GM20431 (cell line): ENCODE measurements around the gene NUDT14.

ENCODE experiments used
- in situ Hi-C: fragments of 300-500 bp; cut with MseI, MboI; formaldehyde crosslinking; loops from one replicate; pipeline ENCODE4 v1.15.0; 2020; ENCODE audit warnings: low sequenced_read_pairs; ENCODE audit not compliant: unreplicated experiment

NUDT14 gene

DNA sequence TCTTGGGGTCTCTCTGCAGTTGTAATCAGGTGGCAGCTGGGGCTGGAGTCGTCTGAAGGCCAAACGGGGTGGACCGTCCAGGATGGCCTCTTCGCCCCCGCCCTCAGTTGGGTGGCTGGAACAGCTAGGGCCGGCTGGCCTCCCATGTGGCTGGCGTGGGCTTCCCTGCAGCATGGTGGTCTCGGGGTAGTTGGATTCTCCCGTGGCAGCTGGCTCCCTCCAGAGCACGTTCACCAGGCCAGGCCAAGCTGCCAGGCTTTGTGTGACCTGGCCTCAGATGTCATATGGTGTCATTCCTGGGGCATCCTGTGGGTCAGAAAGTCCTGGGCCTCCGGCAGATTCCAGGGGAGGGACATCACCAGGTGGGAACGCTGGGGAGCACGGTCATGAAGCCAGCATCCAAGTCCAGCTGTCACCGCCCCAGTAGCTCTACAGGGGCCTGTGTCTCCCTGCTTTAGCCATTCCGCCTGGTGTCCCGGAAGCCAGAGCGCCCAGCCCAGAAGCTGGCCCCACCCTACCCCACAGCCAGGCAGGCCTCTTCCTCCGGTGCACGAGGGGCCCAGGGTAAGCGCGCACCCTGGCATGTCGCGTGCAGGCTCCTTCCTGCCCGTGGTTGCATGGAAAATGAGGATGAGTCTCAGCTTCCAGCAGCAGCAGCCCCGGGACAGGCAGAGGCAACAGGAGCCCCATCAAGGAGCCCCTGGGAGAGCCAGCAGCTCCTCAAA is 1.3 kb upstream of the NUDT14 start:
- in situ Hi-C loops: no loop called here

DNA sequence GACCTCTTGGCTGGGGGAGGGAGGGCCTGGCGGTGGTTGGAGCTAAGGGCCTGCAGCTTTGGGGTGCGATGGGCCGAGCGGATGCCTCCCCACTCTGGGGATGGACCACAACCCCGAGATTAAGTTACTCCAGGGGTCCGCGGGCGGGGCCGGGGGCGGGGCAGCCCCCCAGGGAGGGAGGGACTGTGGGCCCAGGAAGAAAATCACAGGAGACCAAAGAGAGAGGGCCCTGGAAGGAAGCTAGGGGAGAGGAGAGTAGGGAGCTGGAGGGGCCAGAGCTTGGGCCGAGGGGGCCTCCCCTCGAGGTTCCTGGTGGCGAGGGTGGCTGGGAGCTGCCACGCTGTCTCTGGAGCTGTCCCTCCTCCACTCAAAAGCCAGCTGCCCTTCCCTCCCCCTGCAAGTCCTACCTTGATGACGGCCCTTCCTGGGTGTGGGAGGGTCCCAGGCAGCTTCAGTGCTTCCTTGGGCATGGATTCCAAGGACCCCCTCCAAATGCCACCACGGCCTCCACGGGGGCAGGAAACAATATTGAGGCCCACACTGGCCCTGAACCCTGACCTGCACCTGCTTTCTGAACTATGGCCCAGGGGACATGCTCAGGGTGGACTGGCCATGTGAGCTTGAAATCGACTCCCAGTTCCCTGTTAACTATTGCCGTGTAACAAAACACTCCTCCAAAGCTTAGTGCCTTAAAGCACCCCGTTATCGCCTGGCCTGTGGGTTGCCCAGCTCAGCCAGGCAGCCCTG is 610 bp upstream of the NUDT14 start:
- in situ Hi-C loops: no loop called here

DNA sequence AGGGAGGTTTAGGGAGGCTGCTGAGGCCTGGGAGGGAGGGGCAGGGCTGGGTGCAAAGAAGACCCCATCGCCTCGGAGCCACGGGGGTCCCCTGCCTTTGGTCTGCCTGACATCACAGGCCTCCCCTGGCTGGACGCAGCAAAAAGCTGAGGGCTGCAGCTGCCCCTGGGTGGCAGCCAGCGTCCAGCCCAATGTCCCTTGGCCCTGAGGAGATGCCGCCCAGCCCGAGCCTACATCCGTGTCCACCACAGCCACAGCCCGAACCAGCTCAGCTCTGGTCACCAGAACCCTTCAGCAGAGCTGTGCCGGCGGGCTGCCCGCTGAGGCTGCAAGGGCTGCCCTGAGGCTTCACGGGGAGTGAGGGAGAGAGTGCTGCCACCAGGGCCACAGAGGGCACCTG is 1.9 kb downstream of the NUDT14 start:
- in situ Hi-C loops: no loop called here

DNA sequence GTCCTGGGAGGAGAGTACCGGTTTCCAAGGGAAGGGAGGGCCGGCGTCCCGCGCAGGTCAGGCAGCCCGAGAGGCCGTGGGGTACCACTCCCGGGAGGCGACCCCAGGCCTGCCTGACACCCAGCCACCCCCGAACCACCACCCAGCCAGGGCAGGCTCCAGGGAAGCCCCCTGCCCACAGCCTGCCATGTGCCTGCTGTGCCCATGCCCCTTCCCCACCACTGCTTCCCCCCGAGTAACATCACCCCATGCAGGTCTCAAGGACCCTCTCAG is 2.3 kb downstream of the NUDT14 start:
- in situ Hi-C loops: no loop called here

DNA sequence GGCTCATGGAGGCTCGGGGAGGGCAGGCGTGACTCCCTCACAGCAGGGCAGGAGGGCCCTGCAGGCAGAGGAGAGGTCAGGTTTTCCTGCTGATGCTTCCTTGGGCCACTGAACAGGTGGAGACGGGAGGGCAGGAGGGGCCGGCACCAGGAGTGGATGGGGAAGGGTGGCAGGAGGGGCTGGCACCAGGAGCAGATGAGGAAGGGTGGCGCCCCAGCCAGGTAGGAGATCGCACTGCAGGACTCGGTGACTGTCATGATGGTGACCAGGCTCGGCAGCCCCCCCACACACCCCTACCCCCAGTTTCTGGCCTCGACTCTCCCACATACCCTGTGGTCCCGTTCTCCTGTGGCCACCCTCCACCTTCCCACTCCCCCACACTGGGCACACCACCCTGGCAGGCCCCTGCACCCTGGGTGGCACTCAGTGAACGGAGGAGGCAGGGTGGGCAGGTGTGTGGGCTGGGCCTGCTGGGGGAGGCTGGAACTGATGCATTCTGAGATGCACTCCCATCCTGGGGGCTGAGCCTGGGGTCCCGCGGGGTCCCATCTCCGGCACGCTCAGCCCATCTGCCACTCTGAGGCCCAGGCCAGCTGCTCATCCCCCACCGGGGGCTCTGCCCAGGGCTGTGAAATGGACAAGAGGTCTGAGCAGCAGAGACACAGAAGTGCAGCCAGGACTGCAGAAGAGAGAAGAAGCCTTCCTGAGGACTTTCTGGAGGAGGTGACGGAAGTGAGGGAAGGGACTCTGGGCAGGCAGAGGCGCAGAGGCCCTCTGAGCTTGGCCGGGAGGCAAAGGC is 2.8 kb downstream of the NUDT14 start:
- in situ Hi-C loops: no loop called here

- in situ Hi-C loops: no loop called here
These were observed 4.0 kb downstream of the NUDT14 start for GRCh38 chr14:105177082-105177481.

GRCh38 chr14:105176513-105176912 is 4.6 kb downstream of the NUDT14 start:
- in situ Hi-C loops: no loop called here

GRCh38 chr14:105173901-105174894 is 6.9 kb downstream of the NUDT14 start:
- in situ Hi-C loops: no loop called here

DNA sequence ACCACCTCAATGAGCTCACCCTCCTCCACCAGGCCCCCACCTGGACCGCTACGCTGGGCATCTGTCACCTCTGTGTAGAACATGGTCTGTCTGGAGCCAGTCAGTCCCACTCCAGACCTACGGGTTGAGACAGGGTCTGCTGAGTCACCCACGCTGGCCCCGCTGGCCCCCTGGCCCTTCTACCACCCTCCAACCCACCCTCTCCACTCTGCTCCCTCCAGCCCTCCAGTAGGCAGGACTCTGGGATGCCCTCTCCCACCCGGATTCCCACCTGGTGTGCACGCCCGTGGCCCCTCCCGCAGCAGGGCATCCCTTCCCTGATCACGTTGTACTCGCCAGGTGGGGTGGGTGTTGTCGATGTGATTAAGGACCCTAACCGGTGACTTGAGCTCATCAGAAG is 8.0 kb downstream of the NUDT14 start:
- in situ Hi-C loops: no loop called here

GRCh38 chr14:105172476-105172875 is 8.6 kb downstream of the NUDT14 start:
- in situ Hi-C loops: no loop called here

DNA sequence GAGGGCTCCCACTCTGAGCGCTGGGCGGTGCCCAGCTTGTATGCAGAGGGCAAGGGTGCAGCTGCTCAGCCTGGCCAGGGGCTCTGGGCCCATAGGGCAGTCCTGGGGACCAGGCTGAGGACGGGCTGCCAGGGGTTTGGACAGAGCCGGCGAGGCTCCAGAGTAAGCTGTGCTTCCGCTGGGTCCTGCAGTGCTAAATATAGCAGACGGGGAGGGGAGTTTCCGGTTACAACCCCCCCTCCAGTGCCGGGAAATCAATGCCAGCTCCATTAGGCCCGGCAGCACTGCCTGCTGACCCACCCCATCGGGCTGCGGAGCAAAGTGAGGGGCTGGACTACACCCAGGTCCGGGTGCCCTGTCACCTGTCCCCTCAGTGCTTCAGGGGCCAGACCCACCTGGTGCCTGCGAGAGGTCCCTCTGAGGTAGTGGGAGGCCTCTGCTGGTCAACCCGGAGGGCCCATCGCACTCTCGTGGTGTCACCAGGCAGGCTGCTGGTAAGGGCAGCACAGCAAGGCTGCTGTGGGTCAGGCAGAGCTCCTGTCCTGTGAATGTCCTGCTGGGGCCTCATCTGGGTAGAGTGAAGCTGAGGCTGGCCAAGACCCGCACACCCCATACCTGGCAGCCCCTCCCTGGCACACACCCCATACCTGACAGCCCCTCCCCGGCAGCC is 10.0 kb downstream of the NUDT14 start:
- in situ Hi-C loops: no loop called here

- in situ Hi-C loops: no loop called here
These were observed 11.1 kb downstream of the NUDT14 start for GRCh38 chr14:105169776-105170655.

DNA sequence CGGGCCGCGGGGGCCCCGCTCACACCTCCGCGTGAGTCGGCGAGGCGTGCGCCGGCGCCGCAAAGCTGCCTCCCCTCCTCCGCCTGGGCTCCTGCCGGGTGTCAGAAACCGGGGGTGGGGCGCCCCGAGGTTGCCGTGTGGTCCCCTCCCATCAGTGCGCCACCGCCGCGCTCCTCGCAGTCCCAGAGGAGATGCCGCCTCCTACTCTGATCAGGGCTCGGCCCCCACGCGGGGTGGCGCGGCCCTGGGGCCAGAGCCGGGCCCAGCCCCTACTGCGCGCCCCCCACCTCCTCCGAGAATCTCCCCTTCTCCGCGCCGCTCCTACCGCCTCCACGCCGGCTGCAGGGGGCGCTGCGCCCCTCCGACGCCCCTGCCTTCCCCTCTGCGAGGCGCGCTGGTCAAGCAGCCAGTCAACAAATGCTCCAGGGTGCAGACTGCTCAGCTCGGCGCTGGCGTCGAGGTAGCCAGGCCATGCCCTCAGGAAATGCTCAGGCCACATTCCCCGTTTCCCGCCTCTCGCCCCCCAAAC is 12.1 kb downstream of the NUDT14 start:
- in situ Hi-C loops: no loop called here

DNA sequence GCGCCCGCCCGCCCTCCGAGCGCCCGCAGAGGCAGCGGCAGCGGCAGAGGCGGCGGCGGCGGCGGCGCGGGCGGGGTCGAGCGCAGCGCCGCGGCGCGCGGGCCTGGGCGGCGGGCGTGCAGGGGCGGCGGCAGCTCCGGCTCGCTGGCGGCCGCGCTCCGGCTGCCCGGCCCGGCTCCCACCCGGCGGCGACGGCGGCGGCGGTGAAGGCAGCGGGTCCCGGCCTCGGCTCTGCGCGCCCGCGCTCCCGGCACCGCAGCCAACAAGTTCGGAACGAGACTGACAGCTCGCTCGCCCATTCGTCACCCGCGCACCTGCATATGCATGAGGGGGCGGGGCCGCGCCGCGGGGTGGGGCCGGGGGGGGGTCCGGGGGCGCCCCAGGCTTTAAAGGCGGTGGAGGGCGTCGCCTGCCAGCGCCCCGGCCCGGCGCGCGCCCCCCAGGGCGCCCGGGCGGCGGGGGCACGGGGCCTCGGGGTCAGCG is 12.6 kb downstream of the NUDT14 start, which contains the start of gene JAG2:
TSS of gene JAG2 (minus strand) at position 281 of the 483 bp plus-strand sequence. CDS start 356 bp downstream, outside the sequence.
- in situ Hi-C loops: no loop called here

DNA sequence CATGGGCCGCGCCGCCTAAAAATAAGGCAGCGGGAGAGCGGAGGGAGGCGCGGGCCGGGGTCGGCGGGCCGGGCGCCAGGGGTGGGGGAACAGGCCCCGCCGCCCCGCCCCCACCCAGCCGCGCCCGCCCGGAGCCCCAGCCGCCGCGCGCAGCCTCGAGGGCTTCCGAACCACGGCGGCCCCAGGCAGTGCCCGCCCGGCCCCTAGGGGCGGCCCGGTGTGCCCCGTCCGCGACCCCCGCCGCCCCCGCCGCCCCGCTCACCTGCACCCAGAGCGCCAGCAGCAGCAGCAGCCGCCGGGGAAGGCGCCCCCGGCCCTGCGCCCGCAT is 13.1 kb downstream of the NUDT14 start:
- in situ Hi-C loops: no loop called here

DNA sequence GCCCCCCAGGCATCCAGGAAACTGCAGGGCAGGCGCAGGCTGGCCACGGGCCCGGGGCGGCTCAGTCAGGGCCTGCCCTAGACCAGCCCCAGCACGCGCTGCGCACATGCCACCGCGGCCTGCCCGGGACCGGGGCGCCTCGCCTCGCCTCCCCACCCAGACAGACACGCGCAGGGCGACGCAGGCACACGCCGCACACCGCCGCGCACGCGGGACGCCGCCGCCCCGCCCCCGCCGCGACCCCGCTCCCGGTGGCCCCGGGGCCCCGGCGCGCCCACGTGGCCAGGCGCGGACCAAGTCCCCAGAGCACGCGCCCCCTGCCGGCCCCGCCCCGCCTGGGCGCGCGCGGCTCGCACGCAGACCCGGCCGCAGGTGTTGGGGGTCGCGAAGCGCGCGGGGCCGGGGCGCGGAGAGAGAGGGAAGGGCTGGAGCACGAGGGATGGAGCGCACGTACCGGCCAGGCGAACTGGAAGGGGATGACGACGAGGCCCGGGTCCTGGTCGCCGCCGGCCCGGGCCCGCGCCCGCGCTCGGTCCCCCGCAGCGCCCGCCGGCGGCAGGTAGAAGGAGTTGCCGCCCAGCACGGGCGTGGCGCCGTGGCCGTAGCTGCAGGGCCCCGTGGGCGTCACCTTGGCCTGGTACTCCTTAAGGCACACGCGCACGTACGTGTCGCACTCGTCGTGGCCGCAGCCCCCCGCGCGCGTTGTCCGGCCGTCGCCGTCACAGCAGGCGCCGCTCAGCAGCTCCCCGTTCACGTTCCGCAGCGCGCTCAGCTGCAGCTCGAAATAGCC is 13.6 kb downstream of the NUDT14 start:
- in situ Hi-C loops: no loop called here

- in situ Hi-C loops: no loop called here
These were observed 14.4 kb downstream of the NUDT14 start for GRCh38 chr14:105166571-105167302.
